PC-9 (cell line): ENCODE data around the gene RAB15.

Experiments used
- CTCF ChIP-seq: fragments of 200-600 bp; sonication (generic); conservative IDR thresholded peaks from 2 replicates; pipeline ENCODE4 v1.6.1; 2017; ENCODE audit warnings: mixed run types, antibody characterized with exemption, mild to moderate bottlenecking, moderate library complexity
- EZH2 ChIP-seq: fragments of 200-600 bp; sonication (generic); IDR thresholded peaks from 2 replicates; pipeline ENCODE4 v1.8.0; 2017; ENCODE audit warnings: antibody characterized with exemption, low read depth

- no peak for TF ChIP-seq CTCF
- TF ChIP-seq EZH2: no peak
Measured at GRCh38 chr14:64954491-64955240, 17.5 kb downstream of the RAB15 start.
